ENCODE results near the gene CDH18.

CDH18 gene

GRCh38 chr5:19497229-19497815, 490.7 kb downstream of the CDH18 start:
- Histone ChIP-seq H3K27ac (replicated peaks) (no peak overlapping the region), H3K4me3 (replicated peaks; ENCODE audit: insufficient read depth, low read length) (no peak overlapping the region), H3K27me3 (ENCODE audit: insufficient read depth, poor library complexity, severe bottlenecking) (no peaks in the 10 kb centered on the region)
- no peak for DNase-seq (ENCODE audit: low read depth in 1 of 2, low spot score in 1 of 2)
- TF ChIP-seq GABPA (IDR thresholded peaks at IDR 0.05; ENCODE audit: low read depth) (no peak), SPI1 (IDR thresholded peaks at IDR 0.05; ENCODE audit: borderline replicate concordance, low read depth) (no peak), POLR2AphosphoS5 (IDR thresholded peaks at IDR 0.05; ENCODE audit: low read depth) (no peak)
- TF ChIP-seq, protein P1, sequence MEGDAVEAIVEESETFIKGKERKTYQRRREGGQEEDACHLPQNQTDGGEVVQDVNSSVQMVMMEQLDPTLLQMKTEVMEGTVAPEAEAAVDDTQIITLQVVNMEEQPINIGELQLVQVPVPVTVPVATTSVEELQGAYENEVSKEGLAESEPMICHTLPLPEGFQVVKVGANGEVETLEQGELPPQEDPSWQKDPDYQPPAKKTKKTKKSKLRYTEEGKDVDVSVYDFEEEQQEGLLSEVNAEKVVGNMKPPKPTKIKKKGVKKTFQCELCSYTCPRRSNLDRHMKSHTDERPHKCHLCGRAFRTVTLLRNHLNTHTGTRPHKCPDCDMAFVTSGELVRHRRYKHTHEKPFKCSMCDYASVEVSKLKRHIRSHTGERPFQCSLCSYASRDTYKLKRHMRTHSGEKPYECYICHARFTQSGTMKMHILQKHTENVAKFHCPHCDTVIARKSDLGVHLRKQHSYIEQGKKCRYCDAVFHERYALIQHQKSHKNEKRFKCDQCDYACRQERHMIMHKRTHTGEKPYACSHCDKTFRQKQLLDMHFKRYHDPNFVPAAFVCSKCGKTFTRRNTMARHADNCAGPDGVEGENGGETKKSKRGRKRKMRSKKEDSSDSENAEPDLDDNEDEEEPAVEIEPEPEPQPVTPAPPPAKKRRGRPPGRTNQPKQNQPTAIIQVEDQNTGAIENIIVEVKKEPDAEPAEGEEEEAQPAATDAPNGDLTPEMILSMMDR (IDR thresholded peaks at IDR 0.05; ENCODE audit: insufficient read depth, low read length) = no peak
- TF ChIP-seq, protein P2, sequence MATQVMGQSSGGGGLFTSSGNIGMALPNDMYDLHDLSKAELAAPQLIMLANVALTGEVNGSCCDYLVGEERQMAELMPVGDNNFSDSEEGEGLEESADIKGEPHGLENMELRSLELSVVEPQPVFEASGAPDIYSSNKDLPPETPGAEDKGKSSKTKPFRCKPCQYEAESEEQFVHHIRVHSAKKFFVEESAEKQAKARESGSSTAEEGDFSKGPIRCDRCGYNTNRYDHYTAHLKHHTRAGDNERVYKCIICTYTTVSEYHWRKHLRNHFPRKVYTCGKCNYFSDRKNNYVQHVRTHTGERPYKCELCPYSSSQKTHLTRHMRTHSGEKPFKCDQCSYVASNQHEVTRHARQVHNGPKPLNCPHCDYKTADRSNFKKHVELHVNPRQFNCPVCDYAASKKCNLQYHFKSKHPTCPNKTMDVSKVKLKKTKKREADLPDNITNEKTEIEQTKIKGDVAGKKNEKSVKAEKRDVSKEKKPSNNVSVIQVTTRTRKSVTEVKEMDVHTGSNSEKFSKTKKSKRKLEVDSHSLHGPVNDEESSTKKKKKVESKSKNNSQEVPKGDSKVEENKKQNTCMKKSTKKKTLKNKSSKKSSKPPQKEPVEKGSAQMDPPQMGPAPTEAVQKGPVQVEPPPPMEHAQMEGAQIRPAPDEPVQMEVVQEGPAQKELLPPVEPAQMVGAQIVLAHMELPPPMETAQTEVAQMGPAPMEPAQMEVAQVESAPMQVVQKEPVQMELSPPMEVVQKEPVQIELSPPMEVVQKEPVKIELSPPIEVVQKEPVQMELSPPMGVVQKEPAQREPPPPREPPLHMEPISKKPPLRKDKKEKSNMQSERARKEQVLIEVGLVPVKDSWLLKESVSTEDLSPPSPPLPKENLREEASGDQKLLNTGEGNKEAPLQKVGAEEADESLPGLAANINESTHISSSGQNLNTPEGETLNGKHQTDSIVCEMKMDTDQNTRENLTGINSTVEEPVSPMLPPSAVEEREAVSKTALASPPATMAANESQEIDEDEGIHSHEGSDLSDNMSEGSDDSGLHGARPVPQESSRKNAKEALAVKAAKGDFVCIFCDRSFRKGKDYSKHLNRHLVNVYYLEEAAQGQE (IDR thresholded peaks at IDR 0.05; ENCODE audit: insufficient replicate concordance, low read depth) = no peak

DNA sequence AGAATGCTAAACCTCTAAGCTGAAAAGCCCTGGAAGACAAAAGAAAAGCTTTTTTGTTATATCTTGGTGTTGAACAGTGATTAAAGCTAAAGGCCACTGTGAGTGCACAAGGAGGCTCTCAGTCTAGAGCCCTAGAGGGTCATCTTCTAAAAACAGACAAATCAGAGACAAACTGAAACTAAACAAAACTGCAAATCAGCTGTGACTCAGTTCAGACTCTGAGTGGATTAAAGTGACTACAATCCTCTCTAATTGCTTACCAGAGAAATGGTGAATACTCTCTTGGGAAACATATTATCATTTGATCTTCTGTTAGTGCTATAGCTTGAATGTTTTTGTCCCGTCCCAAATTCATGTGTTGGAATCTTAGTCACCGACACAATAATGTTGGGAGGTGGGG, 491.9 kb downstream of the CDH18 start:
- TF ChIP-seq SPI1 (IDR thresholded peaks at IDR 0.05; ENCODE audit: borderline replicate concordance, low read depth) (no peak), GABPA (IDR thresholded peaks at IDR 0.05; ENCODE audit: low read depth) (no peak), POLR2AphosphoS5 (IDR thresholded peaks at IDR 0.05; ENCODE audit: low read depth) (no peak)
- TF ChIP-seq, protein P1 (IDR thresholded peaks at IDR 0.05; ENCODE audit: insufficient read depth, low read length) = no peak
- TF ChIP-seq, protein P2 (IDR thresholded peaks at IDR 0.05; ENCODE audit: insufficient replicate concordance, low read depth) = no peak
- Histone ChIP-seq H3K27ac (replicated peaks) (no peak overlapping the region), H3K27me3 (ENCODE audit: insufficient read depth, poor library complexity, severe bottlenecking) (no peaks in the 10 kb centered on the region), H3K4me3 (replicated peaks; ENCODE audit: insufficient read depth, low read length) (no peak overlapping the region)
- DNase-seq (ENCODE audit: low read depth in 1 of 2, low spot score in 1 of 2) = no peak

DNA sequence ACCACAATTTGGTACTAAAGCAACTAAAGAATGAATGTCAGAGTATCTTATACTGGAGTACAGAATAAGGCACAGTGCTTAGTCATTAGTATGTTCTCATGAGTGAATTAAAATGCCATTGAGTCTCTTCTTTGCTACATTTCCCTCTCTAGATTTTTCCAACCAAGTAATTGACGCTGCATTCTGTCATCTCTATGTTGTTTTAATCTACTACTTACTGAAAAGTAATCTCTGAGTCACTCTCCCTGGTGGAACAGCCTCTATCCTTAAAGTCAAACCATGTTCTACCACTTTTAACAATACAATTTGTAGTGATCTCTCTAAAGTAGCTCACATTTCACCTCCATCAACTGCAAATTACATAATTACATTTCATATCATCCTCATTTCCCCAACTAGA, 495.1 kb downstream of the CDH18 start:
- TF ChIP-seq POLR2AphosphoS5 (IDR thresholded peaks at IDR 0.05; ENCODE audit: low read depth) (no peak), SPI1 (IDR thresholded peaks at IDR 0.05; ENCODE audit: borderline replicate concordance, low read depth) (no peak), GABPA (IDR thresholded peaks at IDR 0.05; ENCODE audit: low read depth) (no peak)
- TF ChIP-seq, protein P2 (IDR thresholded peaks at IDR 0.05; ENCODE audit: insufficient replicate concordance, low read depth) = no peak
- TF ChIP-seq, protein P1 (IDR thresholded peaks at IDR 0.05; ENCODE audit: insufficient read depth, low read length) = no peak
- no peak overlapping the region for H3K4me3 ChIP-seq (replicated peaks; ENCODE audit: insufficient read depth, low read length)
- DNase-seq (ENCODE audit: low read depth in 1 of 2, low spot score in 1 of 2) = no peak
- H3K27ac ChIP-seq (replicated peaks) = no peak overlapping the region
- no peaks in the 10 kb centered on the region for H3K27me3 ChIP-seq (ENCODE audit: insufficient read depth, poor library complexity, severe bottlenecking)

Data from HL-60 (cell line).